GM18867 (cell line): Measurements from ENCODE around the gene PSMD4.

Experiments used
- ATAC-seq: cut with Tn5 transposase; IDR thresholded peaks from one replicate; pipeline ENCODE4 v1.9.1; 2021; ENCODE audit warnings: mild to moderate bottlenecking, moderate library complexity; ENCODE audit not compliant: unreplicated experiment

PSMD4 gene

GRCh38 chr1:151293093-151293492 is 38.6 kb downstream of the PSMD4 start:
- no peak for ATAC-seq

GRCh38 chr1:151294742-151295462 is 40.4 kb downstream of the PSMD4 start:
- no peak for ATAC-seq

GRCh38 chr1:151309811-151310323 is 55.3 kb downstream of the PSMD4 start:
- no peak for ATAC-seq

- no peak for ATAC-seq
These were observed 56.5 kb downstream of the PSMD4 start for GRCh38 chr1:151311011-151311410.

- ATAC-seq = no peak
These were observed 57.2 kb downstream of the PSMD4 start for GRCh38 chr1:151311589-151312331.

- ATAC-seq = no peak
These were observed 57.9 kb downstream of the PSMD4 start for GRCh38 chr1:151312411-151312810.

- no peak for ATAC-seq
These were observed 58.3 kb downstream of the PSMD4 start for GRCh38 chr1:151312826-151313225.

GRCh38 chr1:151313501-151313900 is 59.0 kb downstream of the PSMD4 start:
- no peak for ATAC-seq

GRCh38 chr1:151314137-151314875 is 59.8 kb downstream of the PSMD4 start:
- no peak for ATAC-seq

GRCh38 chr1:151315565-151316235 is 61.2 kb downstream of the PSMD4 start:
- no peak for ATAC-seq
